Peyer's patch (tissue), 4 donors: ENCODE data around the gene ABCC6.
"Not testable (repeated sequence)": the region's sequence is repeated elsewhere in the genome, so short reads cannot be mapped to it uniquely, and the experiment has no call there.

Experiments used
- CTCF ChIP-seq, 6 experiments: fragments of 450-650 bp in 4 of 6; fragments of 200-600 bp in 2 of 6; sonication (generic) in 1 of 6; IDR thresholded peaks; one replicate each; pipeline ENCODE4 v1.5.1; 2017 to 2019; ENCODE audit warnings: antibody characterized with exemption in 6 of 6, mild to moderate bottlenecking in 3 of 6, moderate library complexity in 1 of 6
- POLR2A ChIP-seq, 2 donors: fragments of 450-650 bp; IDR thresholded peaks; one replicate each; pipeline ENCODE4 v1.5.1; 2017; ENCODE audit warnings: antibody characterized with exemption in 2 of 2, mild to moderate bottlenecking in 2 of 2, moderate library complexity in 2 of 2

GRCh38 chr16:16249621-16250330 lies 26.5 kb upstream of the ABCC6 start:
- TF ChIP-seq POLR2A, CTCF (IDR thresholded peaks at IDR 0.05): not testable (repeated sequence)
